ENCODE results near the gene POLR3GL. TPM values are rescaled to one million over a fixed set of nuclear protein-coding genes. Genes with fewer than 3 reads are reported as not detected.

Gene POLR3GL
- total RNA-seq, 1 experiment from 2014 or later = 7.9 TPM

DNA sequence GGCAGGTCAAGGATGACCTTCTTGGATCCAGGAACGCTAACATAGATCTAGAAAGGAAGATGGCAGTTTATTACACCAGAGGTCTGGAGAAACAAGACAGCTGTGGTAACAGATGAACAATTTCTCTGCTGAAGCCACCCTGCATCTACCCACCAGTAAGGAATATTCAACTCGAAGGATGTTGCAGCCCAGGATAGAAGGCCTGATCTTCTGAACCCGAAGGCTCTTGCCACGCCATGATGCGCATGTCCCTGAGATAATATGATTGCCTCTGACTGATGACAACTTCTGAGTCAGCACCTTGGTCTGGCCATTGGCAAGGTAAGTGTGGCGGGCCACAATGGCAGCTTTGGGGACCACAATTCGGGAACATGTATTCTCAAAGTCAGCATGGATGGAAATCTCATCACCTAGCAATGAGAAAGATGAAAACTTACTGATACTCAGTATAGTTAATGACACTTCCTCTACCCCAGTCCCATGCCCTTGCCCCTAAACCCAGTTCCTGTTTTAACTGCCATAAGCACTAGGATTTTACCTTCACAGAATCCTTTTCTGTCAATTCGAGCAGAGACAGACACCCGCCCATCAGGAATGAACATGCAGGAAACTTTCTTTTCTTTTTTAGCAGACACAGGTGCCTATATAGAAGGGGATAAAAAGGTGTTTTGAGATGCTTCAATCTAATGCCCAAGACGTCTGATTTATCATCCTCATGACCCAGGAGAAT, 30.1 kb downstream of the POLR3GL start:
- Histone ChIP-seq H4K20me1 (ENCODE audit: control insufficient read depth, insufficient read depth, insufficient read length) (no peaks in the 10 kb centered on the region), H4K91ac (ENCODE audit: insufficient read length, low read depth, low read length) (no peak overlapping the region), H2BK20ac (ENCODE audit: low read depth, low read length, poor library complexity, severe bottlenecking) (no peak overlapping the region), H2AFZ (ENCODE audit: low read length) (no peak overlapping the region), H3K4ac (ENCODE audit: low read depth, low read length) (no peak overlapping the region), H2AK5ac (ENCODE audit: insufficient read length, low read length) (no peak overlapping the region), H2BK5ac (ENCODE audit: insufficient read length, low read length) (no peak overlapping the region), H3K56ac (ENCODE audit: insufficient read length, low read depth, low read length) (no peak overlapping the region), H3K23ac (ENCODE audit: insufficient read length, low read depth, low read length) (no peak overlapping the region), H3K79me2 (ENCODE audit: insufficient read depth, low read length) (peaks cover 3% of the 10 kb centered on the region; the same call in 1 of the 2 replicates), H3K9me3 (ENCODE audit: control insufficient read depth, low read depth, low read length) (no peaks in the 10 kb centered on the region), H2BK15ac (ENCODE audit: low read depth, low read length) (no peak overlapping the region), H2BK120ac (ENCODE audit: low read depth, low read length, poor library complexity, severe bottlenecking) (no peak overlapping the region), H3K9ac (ENCODE audit: extremely low read depth, insufficient read length, low read length) (peak overlapping the region; percentile 99), H4K8ac (replicated peaks; ENCODE audit: insufficient read length, low read depth, low read length) (no peak overlapping the region), H4K5ac (ENCODE audit: insufficient read length, low read depth, low read length) (no peak overlapping the region), H3K4me1 (ENCODE audit: insufficient read depth, low read length) (peaks cover 2% of the 10 kb centered on the region; the same call in 1 of the 2 replicates), H3K79me1 (ENCODE audit: insufficient read depth, low read depth, low read length, poor library complexity, severe bottlenecking) (peaks cover 7% of the 10 kb centered on the region), H3K27ac (ENCODE audit: insufficient read length, low read depth, low read length) (no peak overlapping the region), H3K14ac (ENCODE audit: insufficient read depth, low read length) (no peak overlapping the region; the same call in 1 of the 2 replicates), H3K4me2 (ENCODE audit: insufficient read depth, insufficient read length, low read length) (peak overlapping the region; percentile 92), H3K27me3 (ENCODE audit: insufficient read depth, low read length) (no peaks in the 10 kb centered on the region), H3K23me2 (ENCODE audit: insufficient read length, low read depth, low read length, poor library complexity, severe bottlenecking) (peaks cover 19% of the 10 kb centered on the region), H3T11ph (ENCODE audit: low read length) (no peak overlapping the region), H3K18ac (ENCODE audit: insufficient read length, low read depth, low read length) (no peak overlapping the region), H2BK12ac (ENCODE audit: insufficient read length, low read depth, low read length) (no peak overlapping the region)
- peaks cover 0 to 3% of the 10 kb centered on the region in 2 experiments; a peak in 2 of 5 replicates for H3K9me3 Mint-ChIP-seq
- H3K27me3 Mint-ChIP-seq (ENCODE audit: low read depth) = no peaks in the 10 kb centered on the region
- peak overlapping the region in 2 of 3 experiments; percentile 12 to 71; a peak in 2 of 7 replicates for H3K27ac Mint-ChIP-seq
- DNase-seq = no peak
- TF ChIP-seq, protein P1, sequence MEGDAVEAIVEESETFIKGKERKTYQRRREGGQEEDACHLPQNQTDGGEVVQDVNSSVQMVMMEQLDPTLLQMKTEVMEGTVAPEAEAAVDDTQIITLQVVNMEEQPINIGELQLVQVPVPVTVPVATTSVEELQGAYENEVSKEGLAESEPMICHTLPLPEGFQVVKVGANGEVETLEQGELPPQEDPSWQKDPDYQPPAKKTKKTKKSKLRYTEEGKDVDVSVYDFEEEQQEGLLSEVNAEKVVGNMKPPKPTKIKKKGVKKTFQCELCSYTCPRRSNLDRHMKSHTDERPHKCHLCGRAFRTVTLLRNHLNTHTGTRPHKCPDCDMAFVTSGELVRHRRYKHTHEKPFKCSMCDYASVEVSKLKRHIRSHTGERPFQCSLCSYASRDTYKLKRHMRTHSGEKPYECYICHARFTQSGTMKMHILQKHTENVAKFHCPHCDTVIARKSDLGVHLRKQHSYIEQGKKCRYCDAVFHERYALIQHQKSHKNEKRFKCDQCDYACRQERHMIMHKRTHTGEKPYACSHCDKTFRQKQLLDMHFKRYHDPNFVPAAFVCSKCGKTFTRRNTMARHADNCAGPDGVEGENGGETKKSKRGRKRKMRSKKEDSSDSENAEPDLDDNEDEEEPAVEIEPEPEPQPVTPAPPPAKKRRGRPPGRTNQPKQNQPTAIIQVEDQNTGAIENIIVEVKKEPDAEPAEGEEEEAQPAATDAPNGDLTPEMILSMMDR (conservative IDR thresholded peaks at IDR 0.05) = no peak
- H3K36me3 Mint-ChIP-seq (ENCODE audit: insufficient read depth in 1 of 3, low read depth in 3 of 3) = peaks cover 32 to 43% (median 32%) of the 10 kb centered on the region in 3 experiments
- no CpG with 5 or more reads among the region's 10 CpGs for WGBS (ENCODE audit: extremely low coverage, insufficient read length, low lambda C conversion rate)
- peak overlapping the region; percentile 87 to 99 for H3K4me3 Mint-ChIP-seq
- H3K4me1 Mint-ChIP-seq = peaks cover 44 to 54% of the 10 kb centered on the region in 2 experiments

All from H9 (cell line).